B cell (primary cell): ENCODE data around the gene PRX.
"Not testable (repeated sequence)": the region's sequence is repeated elsewhere in the genome, so short reads cannot be mapped to it uniquely, and the experiment has no call there.

Source experiments
- EZH2 ChIP-seq: IDR thresholded peaks from 2 replicates; pipeline ENCODE4 v1.6.1; 2012; ENCODE audit warnings: borderline replicate concordance, low read depth, mild to moderate bottlenecking, moderate library complexity, low read length; ENCODE audit not compliant: insufficient read depth, poor library complexity, severe bottlenecking
- TF ChIP-seq, protein P1 (sequence below): fragments of 200-600 bp; IDR thresholded peaks from one replicate; pipeline ENCODE4 v1.8.0; 2022; ENCODE audit warnings: antibody characterized with exemption, mild to moderate bottlenecking

GRCh38 chr19:40408598-40408925 lies 4.6 kb downstream of the PRX start:
- TF ChIP-seq, protein P1, sequence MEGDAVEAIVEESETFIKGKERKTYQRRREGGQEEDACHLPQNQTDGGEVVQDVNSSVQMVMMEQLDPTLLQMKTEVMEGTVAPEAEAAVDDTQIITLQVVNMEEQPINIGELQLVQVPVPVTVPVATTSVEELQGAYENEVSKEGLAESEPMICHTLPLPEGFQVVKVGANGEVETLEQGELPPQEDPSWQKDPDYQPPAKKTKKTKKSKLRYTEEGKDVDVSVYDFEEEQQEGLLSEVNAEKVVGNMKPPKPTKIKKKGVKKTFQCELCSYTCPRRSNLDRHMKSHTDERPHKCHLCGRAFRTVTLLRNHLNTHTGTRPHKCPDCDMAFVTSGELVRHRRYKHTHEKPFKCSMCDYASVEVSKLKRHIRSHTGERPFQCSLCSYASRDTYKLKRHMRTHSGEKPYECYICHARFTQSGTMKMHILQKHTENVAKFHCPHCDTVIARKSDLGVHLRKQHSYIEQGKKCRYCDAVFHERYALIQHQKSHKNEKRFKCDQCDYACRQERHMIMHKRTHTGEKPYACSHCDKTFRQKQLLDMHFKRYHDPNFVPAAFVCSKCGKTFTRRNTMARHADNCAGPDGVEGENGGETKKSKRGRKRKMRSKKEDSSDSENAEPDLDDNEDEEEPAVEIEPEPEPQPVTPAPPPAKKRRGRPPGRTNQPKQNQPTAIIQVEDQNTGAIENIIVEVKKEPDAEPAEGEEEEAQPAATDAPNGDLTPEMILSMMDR = not testable (repeated sequence)
- not testable (repeated sequence) for TF ChIP-seq EZH2
